MCF 10A (cell line): ENCODE measurements around the gene SRL. TPM values are rescaled to one million over a fixed set of nuclear protein-coding genes. Genes with fewer than 3 reads are reported as not detected.

ENCODE experiments used
- BruUV-seq: library from RNA; stranded (reverse); fragments of 400-500 nt; replicated peaks from 2 replicates; lab custom pipeline; 2021; lab: Mats Ljungman, UMichigan
- CTCF ChIA-PET: fragments of 300-600 bp; sonication (Branson Sonifier 250); formaldehyde crosslinking; extraction: SDS; loops from one replicate; lab custom pipeline; 2021; ENCODE audit warnings: antibody characterized with exemption, inconsistent platforms; lab: Yijun Ruan, JAX
- POLR2A ChIA-PET: fragments of 300-600, 350-650 bp; sonication (Branson Sonifier 250); formaldehyde crosslinking; extraction: SDS; loops from one replicate; lab custom pipeline; 2020; ENCODE audit warnings: antibody characterized with exemption, inconsistent platforms; lab: Yijun Ruan, JAX
- DNase-seq: peaks from one replicate; pipeline ENCODE4 v3.0.0-alpha.2; 2018; ENCODE audit not compliant: unreplicated experiment
- H3K27ac Mint-ChIP-seq: one replicate; pipeline ENCODE4 v1.8.0; 2022; ENCODE audit warnings: mild to moderate bottlenecking, low read depth, mixed read lengths; ENCODE audit not compliant: unreplicated experiment
- H3K27me3 Mint-ChIP-seq: one replicate; pipeline ENCODE4 v1.8.0; 2022; ENCODE audit warnings: mixed read lengths; ENCODE audit not compliant: insufficient read depth, unreplicated experiment
- H3K36me3 Mint-ChIP-seq: one replicate; pipeline ENCODE4 v1.8.0; 2022; ENCODE audit warnings: mild to moderate bottlenecking, moderate library complexity, mixed read lengths; ENCODE audit not compliant: insufficient read depth, unreplicated experiment
- H3K4me1 Mint-ChIP-seq: one replicate; pipeline ENCODE4 v1.8.0; 2022; ENCODE audit warnings: mixed read lengths; ENCODE audit not compliant: insufficient read depth, unreplicated experiment
- H3K4me3 Mint-ChIP-seq: one replicate; pipeline ENCODE4 v1.8.0; 2022; ENCODE audit warnings: mild to moderate bottlenecking, moderate library complexity, mixed read lengths; ENCODE audit not compliant: unreplicated experiment
- H3K9me3 Mint-ChIP-seq: one replicate; pipeline ENCODE4 v1.8.0; 2022; ENCODE audit warnings: mixed read lengths; ENCODE audit not compliant: unreplicated experiment
- CTCF ChIP-seq: fragments of 200-600 bp; IDR thresholded peaks from one replicate; pipeline ENCODE4 v1.8.0; 2022; ENCODE audit warnings: antibody characterized with exemption, mild to moderate bottlenecking; ENCODE audit not compliant: unreplicated experiment
- intact Hi-C: fragments of 100-400 bp; cut with micrococcal nuclease; formaldehyde crosslinking; loops from 2 replicates; pipeline ENCODE4 v1.14.1; 2022
- total RNA-seq: library from RNA; stranded (reverse); gene quantifications from 2 replicates; pipeline ENCODE4 v1.2.3, GENCODE V29; 2022

Gene SRL
- total RNA-seq, 1 experiment from 2014 or later: not detected

GRCh38 chr16:4139968-4140367 lies 101.9 kb downstream of the SRL start:
- Mint-ChIP-seq H3K9me3 (peaks cover 7% of the 10 kb centered on the region), H3K4me3 (no peak overlapping the region), H3K27me3 (no peaks in the 10 kb centered on the region), H3K36me3 (peaks cover 12% of the 10 kb centered on the region), H3K27ac (peak overlapping the region; percentile 99), H3K4me1 (peaks cover 28% of the 10 kb centered on the region)
- no peak for TF ChIP-seq CTCF
- no peak for DNase-seq
- POLR2A ChIA-PET: interaction anchor here (0.8 to 1.3 kb wide), 6 partner anchors 25 to 74 kb away, joined by 3 to 6 read pairs (median 4); no protein-coding TSS in a partner anchor
- BruUV-seq: no TSS peak
- CTCF ChIA-PET: interaction anchor here (0.6 kb wide), 2 partner anchors 32 to 235 kb away, joined by 3 to 4 read pairs; no protein-coding TSS in a partner anchor
- intact Hi-C loops: no loop called here

Other genes starting within 250 kb of the SRL start
- gene ADCY9, start 125.6 kb downstream of the SRL start, total RNA-seq: 13.1 and 14.2 TPM in 2 replicates
- 15.5 and 23.9 TPM in 2 replicates for gene TFAP4, start 30.9 kb upstream of the SRL start, total RNA-seq
- gene GLIS2, start 74.0 kb upstream of the SRL start, total RNA-seq: 14.7 and 15.8 TPM in 2 replicates
- 71.8 and 117 TPM in 2 replicates for gene PAM16, start 109.2 kb upstream of the SRL start, total RNA-seq
- 4.0 and 7.1 TPM in 2 replicates for gene VASN, start 129.8 kb upstream of the SRL start, total RNA-seq
- gene CORO7, start 174.5 kb upstream of the SRL start, total RNA-seq: 20.3 and 24.9 TPM in 2 replicates
- 98.1 and 101 TPM in 2 replicates for gene DNAJA3, start 183.8 kb upstream of the SRL start, total RNA-seq
- 41.2 and 48.6 TPM in 2 replicates for gene NMRAL1, start 232.5 kb upstream of the SRL start, total RNA-seq
- 60.4 and 65.6 TPM in 2 replicates for gene HMOX2, start 234.3 kb upstream of the SRL start, total RNA-seq